Upper lobe of left lung (tissue), 4 donors: ENCODE data around the gene PSMG3.

ENCODE experiments used
- EP300 ChIP-seq, 4 donors: sonication (generic); formaldehyde crosslinking; IDR thresholded peaks; one replicate each; pipeline ENCODE4 v1.5.1; 2017; ENCODE audit warnings: antibody characterized with exemption in 4 of 4, control low read depth in 2 of 4
- POLR2AphosphoS5 ChIP-seq, 2 donors: sonication (generic); formaldehyde crosslinking; IDR thresholded peaks; one replicate each; pipeline ENCODE4 v1.5.1; 2017; ENCODE audit warnings: antibody characterized with exemption in 2 of 2

GRCh38 chr7:1554333-1555045, 15.3 kb downstream of the PSMG3 start:
- TF ChIP-seq POLR2AphosphoS5 (IDR thresholded peaks at IDR 0.05), result no peak
- no peak for TF ChIP-seq EP300 (IDR thresholded peaks at IDR 0.05)
